Left lung (tissue), 10 donors: ENCODE data around the gene GALNS. TPM values are rescaled to one million over a fixed set of nuclear protein-coding genes. Genes with fewer than 3 reads are reported as not detected.

Experiments used
- ATAC-seq: fragments of 200-7000 bp; cut with Tn5 transposase; one replicate; pipeline ENCODE4 v1.9.1; 2020; ENCODE audit warnings: moderate library complexity
- DNase-seq, 4 donors: peaks; one replicate each; pipeline ENCODE4 v3.0.0-alpha.2; 2013 to 2020
- H3K27ac ChIP-seq, 2 donors: fragments of 200-600 bp; sonication (generic) in 1 of 2; one replicate each; pipeline versions ENCODE4 v1.5.0 to v1.8.0; 2020 to 2021
- H3K27me3 ChIP-seq, 2 donors: fragments of 200-600 bp; sonication (generic) in 1 of 2; one replicate each; pipeline versions ENCODE4 v1.5.0 to v1.8.0; 2020 to 2021
- H3K36me3 ChIP-seq, 2 donors: fragments of 200-600 bp; sonication (generic) in 1 of 2; one replicate each; pipeline versions ENCODE4 v1.5.0 to v1.8.0; 2020 to 2021
- H3K4me1 ChIP-seq, 2 donors: fragments of 200-600 bp; one replicate each; pipeline ENCODE4 v1.8.0; 2021
- H3K4me3 ChIP-seq, 2 donors: fragments of 200-600 bp; sonication (generic) in 1 of 2; one replicate each; pipeline versions ENCODE4 v1.5.0 to v1.8.0; 2020 to 2021; ENCODE audit warnings: mild to moderate bottlenecking in 1 of 2
- H3K9me3 ChIP-seq, 2 donors: fragments of 200-600 bp; sonication (generic) in 1 of 2; one replicate each; pipeline versions ENCODE4 v1.5.0 to v1.8.0; 2020 to 2021
- intact Hi-C, 2 donors: fragments of 100-400 bp; cut with DNase I; formaldehyde crosslinking; loops; one replicate each; pipeline versions ENCODE4 v1.11.2 to v1.14.2; 2022
- polyA plus RNA-seq, 6 donors: library from polyadenylated mRNA; unstranded; fragments of 120-200 nt; gene quantifications; one replicate each; pipeline ENCODE4 v1.2.1, GENCODE V29; 2013; ENCODE audit not compliant: insufficient read length in 6 of 6
- total RNA-seq, 2 donors: library from RNA; stranded (reverse); fragmentation: NEBNext Ultra II Directional; extraction: Animal tissue kit (Norgen Biotek cat#: 25700); gene quantifications; one replicate each; pipeline ENCODE4 v1.2.1, GENCODE V29; 2021
- TF ChIP-seq, protein P1 (sequence below), 2 donors: fragments of 200-600 bp; sonication (generic) in 1 of 2; IDR thresholded peaks; one replicate each; pipeline versions ENCODE4 v1.5.0 to v1.8.0; 2021; ENCODE audit warnings: antibody characterized with exemption in 2 of 2
- donor health status: DM: no; HTN: yes; CAD: no.
- donor health status: DM: no; HTN: no; CAD: no.

Gene GALNS
- total and polyA plus RNA-seq, 8 donors: 23.8 to 46.5 (median 31.9) TPM

DNA sequence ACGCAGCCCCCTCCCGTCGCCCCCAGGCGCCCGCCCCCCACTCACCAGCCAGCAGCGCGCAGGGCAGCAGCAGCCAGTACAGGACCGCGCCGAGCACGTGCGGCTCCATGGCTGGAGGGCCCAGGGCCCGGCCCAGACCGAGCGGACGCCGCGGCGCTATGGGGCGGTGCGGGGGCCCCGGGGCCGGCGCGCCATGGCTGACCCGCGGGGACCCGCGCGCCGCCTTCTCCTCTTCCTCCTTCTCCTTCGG, 72.0 kb downstream of the GALNS start:
- no peaks in the 10 kb centered on the region for H3K9me3 ChIP-seq
- H3K4me1 ChIP-seq: peaks cover 39 to 57% of the 10 kb centered on the region in 2 donors
- intact Hi-C loops: loop anchor here (5.0 kb wide), 2 partner anchors 37 to 47 kb away; no protein-coding TSS in a partner anchor
- peak overlapping the region; percentile 47 to 70 for H3K4me3 ChIP-seq
- TF ChIP-seq, protein P1, sequence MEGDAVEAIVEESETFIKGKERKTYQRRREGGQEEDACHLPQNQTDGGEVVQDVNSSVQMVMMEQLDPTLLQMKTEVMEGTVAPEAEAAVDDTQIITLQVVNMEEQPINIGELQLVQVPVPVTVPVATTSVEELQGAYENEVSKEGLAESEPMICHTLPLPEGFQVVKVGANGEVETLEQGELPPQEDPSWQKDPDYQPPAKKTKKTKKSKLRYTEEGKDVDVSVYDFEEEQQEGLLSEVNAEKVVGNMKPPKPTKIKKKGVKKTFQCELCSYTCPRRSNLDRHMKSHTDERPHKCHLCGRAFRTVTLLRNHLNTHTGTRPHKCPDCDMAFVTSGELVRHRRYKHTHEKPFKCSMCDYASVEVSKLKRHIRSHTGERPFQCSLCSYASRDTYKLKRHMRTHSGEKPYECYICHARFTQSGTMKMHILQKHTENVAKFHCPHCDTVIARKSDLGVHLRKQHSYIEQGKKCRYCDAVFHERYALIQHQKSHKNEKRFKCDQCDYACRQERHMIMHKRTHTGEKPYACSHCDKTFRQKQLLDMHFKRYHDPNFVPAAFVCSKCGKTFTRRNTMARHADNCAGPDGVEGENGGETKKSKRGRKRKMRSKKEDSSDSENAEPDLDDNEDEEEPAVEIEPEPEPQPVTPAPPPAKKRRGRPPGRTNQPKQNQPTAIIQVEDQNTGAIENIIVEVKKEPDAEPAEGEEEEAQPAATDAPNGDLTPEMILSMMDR (IDR thresholded peaks at IDR 0.05): no peak
- ATAC-seq: peak; percentile 37
- DNase-seq: no peak
- H3K27me3 ChIP-seq: no peaks in the 10 kb centered on the region
- H3K27ac ChIP-seq: peak overlapping the region; percentile 89 to 90
- H3K36me3 ChIP-seq: no peaks in the 10 kb centered on the region

DNA sequence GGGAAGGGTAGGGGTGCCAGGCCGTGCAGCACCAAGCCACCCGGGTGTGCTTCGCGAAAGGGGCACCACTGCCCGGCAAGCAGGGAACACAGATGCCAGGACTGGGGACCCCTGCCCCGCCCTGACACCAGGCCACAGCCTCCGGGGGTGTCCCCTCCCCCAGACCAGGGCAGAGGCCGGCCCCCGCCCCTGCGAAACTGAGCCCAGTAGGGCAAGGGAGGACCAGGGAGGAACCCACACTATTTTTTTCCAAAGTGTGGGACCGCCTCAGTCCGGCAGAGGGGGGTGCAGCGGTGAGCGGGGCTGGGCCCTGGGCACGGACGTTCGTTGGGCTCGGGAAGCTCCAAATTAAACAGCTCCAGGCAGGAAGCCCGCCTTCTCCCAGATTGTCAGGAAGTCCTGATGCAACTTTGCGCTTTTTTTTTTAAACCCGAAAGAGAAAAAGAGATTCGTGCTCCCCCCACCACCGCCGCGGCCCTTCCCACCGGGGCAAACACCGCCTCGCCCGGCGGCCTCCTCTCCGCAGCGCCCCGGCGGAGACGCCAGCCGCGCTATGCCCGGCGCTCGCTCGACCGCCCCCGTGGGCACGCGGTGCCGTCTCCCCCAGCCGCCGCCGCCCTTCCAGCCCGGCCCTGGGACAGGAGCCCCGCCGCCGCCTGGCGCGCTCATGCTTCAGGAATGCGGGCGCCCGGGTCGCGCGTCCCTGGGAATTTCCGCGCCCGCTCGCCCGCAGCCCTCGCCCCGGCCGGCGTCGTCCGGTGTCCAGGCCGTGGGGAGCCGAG, 72.5 kb downstream of the GALNS start:
- peak; percentile 62 for ATAC-seq
- TF ChIP-seq, protein P1 (IDR thresholded peaks at IDR 0.05): peak; percentile 43 to 45
- Histone ChIP-seq H3K4me1 (peaks cover 42 to 57% of the 10 kb centered on the region in 2 donors), H3K36me3 (no peaks in the 10 kb centered on the region), H3K27ac (peak overlapping the region; percentile 89 to 90), H3K4me3 (peak overlapping the region; percentile 47 to 70), H3K9me3 (no peaks in the 10 kb centered on the region), H3K27me3 (no peaks in the 10 kb centered on the region)
- intact Hi-C loops: loop anchor here in 1 of 2 donors (5.0 kb wide), 1 partner anchor 37 kb away; no protein-coding TSS in a partner anchor
- DNase-seq: peak; percentile 67 to 89 (median 78)

DNA sequence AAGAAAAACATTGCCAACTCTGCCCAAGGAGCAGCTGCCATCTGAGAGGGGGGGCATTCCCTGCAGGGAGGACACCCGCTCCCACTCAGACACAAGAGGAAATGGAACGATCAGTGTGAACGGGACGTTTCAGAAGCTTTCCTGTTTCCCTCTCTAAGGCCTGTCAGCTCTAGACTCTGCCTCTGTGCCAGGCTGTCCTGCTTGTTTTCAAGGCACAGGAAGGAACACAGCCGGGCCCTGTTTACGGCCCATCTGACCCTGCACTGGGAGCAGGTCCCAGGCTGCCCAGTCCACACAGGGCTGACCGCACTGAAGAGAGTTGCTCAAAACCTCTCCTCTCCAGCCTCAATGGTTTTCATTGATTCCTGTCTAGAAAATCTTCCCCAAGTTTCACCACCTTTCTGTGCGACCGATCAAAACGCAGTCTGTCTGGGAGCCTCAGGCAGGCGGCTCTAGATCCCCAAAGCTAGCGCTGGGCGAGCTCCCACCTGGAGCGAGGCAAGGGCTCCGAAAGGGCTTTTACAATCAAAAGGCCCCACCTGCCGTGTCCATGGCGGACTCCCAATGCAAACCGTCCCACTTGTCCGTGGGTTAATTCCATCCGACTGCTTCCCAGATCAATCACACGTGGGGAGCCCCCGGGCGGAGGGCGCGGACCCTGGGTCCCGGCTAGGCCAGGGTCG, 73.2 kb downstream of the GALNS start:
- Histone ChIP-seq H3K9me3 (no peaks in the 10 kb centered on the region), H3K4me1 (peaks cover 42 to 63% of the 10 kb centered on the region in 2 donors), H3K36me3 (no peaks in the 10 kb centered on the region), H3K4me3 (peak overlapping the region; percentile 47 to 70), H3K27ac (peak overlapping the region; percentile 89 to 90), H3K27me3 (no peaks in the 10 kb centered on the region)
- TF ChIP-seq, protein P1 (IDR thresholded peaks at IDR 0.05): no peak
- intact Hi-C loops: loop anchor here in 1 of 2 donors (5.0 kb wide), 1 partner anchor 36 kb away; no protein-coding TSS in a partner anchor
- DNase-seq (peak in 1 of 4 donors; percentile 77), ATAC-seq (peak; percentile 16)

DNA sequence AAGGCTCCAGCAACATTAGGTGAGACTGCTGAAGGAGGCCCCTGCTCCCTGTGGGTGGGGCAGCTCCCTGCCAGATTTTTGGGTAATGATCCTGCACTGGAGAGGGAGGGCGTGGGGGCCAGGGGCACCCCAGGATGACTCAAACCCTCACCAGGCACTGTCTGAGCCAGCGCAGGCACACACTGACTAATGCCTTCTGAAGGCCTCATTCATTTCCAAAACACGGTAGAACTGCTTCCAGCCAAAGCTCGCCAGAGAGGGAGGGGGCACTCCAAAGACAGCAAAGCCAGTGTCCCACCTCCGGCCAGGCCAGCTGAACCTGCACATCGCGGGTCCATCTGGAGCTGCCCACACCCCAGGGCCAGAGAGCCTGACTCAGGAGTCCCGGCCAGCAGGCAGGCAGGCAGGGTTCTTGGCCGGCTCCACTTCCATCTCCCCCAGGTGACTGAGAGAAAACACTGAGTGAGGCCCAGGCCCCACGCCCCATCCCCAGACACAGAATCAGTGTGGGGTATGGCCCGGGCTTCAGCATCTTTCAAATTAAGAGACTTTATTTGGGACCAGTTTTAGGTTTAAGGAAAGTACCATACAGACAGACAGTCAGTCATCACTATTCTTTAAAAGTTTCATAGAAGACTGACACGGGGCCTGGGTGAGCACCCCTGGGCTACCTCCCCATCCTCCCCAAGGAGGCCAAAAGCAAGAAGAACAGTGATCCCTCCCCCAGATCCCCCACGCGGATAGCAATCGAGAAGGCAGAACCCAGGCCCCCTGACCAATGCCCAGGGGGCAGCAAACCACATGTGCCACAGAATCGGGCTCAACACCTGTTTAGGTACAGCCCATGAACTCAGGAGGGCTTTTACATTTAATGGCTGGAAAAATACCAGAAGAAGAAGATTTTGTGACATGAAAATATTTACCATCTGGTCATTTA, 74.0 kb downstream of the GALNS start:
- intact Hi-C loops: loop anchor here in 1 of 2 donors (5.0 kb wide), 1 partner anchor 35 kb away; no protein-coding TSS in a partner anchor

More for the DNA sequence above, 74.0 kb downstream of the GALNS start:
- TF ChIP-seq, protein P1 (IDR thresholded peaks at IDR 0.05): no peak
- no peaks in the 10 kb centered on the region for H3K36me3 ChIP-seq
- H3K4me1 ChIP-seq: peaks cover 42 to 69% of the 10 kb centered on the region in 2 donors
- peak; percentile 3 for ATAC-seq
- no peaks in the 10 kb centered on the region for H3K9me3 ChIP-seq
- DNase-seq: peak in 1 of 4 donors; percentile 82
- peak overlapping the region; percentile 89 to 90 for H3K27ac ChIP-seq
- no peaks in the 10 kb centered on the region for H3K27me3 ChIP-seq
- peak overlapping the region; percentile 47 to 70 for H3K4me3 ChIP-seq
